ENCODE data around the gene B4GALNT2. TPM values are rescaled to one million over a fixed set of nuclear protein-coding genes. Genes with fewer than 3 reads are reported as not detected.
A peak's percentile ranks its signal among the peaks of the same experiment; 100 is the strongest.

B4GALNT2 gene
- total and polyA plus RNA-seq, 2 donors (not counting 1 experiment from before 2014, with no cell fraction given), result under 0.01 to 0.01 TPM

DNA sequence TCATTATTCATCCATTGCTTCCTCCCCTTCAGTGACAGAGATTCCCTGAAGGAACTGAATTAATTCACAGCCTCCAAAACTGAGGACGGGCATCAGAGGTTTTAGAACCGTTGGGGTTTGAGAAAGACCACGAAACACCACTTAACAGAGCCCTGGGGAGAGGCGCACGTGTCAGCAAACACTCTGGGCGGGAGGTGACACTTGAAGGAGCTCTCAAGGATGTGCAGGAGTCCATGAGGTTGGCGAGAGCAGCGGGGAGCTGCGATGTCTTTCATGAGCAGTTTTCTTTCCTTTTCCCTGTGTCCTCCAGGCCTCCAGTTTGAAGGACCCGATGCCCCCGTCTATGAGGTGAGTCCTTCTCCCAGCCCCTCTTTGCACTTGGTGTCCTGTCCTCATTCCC is 23.7 kb downstream of the B4GALNT2 start:
- Histone ChIP-seq H3K27me3 (ENCODE audit: control insufficient read depth, insufficient read depth, low read length) (peaks cover 2% of the 10 kb centered on the region), H3K4me1 (ENCODE audit: control insufficient read depth, extremely low read depth, insufficient read depth, low read length) (peaks cover 2% of the 10 kb centered on the region), H3K27ac (ENCODE audit: insufficient read depth, low read length) (no peak overlapping the region), H2AFZ (ENCODE audit: low read length) (no peak overlapping the region), H3K79me2 (ENCODE audit: control insufficient read depth, insufficient read depth, low read length) (no peaks in the 10 kb centered on the region), H3K9me3 (ENCODE audit: control insufficient read depth, insufficient read depth, low read depth, low read length) (no peaks in the 10 kb centered on the region), H4K20me1 (ENCODE audit: control insufficient read depth, extremely low read depth, insufficient read depth, low read length) (no peaks in the 10 kb centered on the region), H3K4me2 (ENCODE audit: extremely low read depth, insufficient read depth, low read length) (no peak overlapping the region), H3K9ac (ENCODE audit: insufficient read depth, low read length) (no peak overlapping the region), H3K36me3 (ENCODE audit: control insufficient read depth, insufficient read depth, low read length) (no peaks in the 10 kb centered on the region), H3K4me3 (replicated peaks in 1 of 4; ENCODE audit: control extremely low read depth in 1 of 4, insufficient read depth in 1 of 4, low read depth in 3 of 4, low read length in 4 of 4) (no peak overlapping the region)
- DNase-seq (ENCODE audit: low read depth in 2 of 2), result no peak
- no peak for TF ChIP-seq EZH2 (IDR thresholded peaks at IDR 0.05; ENCODE audit: low read length, missing control alignments)
- TF ChIP-seq, protein P1, sequence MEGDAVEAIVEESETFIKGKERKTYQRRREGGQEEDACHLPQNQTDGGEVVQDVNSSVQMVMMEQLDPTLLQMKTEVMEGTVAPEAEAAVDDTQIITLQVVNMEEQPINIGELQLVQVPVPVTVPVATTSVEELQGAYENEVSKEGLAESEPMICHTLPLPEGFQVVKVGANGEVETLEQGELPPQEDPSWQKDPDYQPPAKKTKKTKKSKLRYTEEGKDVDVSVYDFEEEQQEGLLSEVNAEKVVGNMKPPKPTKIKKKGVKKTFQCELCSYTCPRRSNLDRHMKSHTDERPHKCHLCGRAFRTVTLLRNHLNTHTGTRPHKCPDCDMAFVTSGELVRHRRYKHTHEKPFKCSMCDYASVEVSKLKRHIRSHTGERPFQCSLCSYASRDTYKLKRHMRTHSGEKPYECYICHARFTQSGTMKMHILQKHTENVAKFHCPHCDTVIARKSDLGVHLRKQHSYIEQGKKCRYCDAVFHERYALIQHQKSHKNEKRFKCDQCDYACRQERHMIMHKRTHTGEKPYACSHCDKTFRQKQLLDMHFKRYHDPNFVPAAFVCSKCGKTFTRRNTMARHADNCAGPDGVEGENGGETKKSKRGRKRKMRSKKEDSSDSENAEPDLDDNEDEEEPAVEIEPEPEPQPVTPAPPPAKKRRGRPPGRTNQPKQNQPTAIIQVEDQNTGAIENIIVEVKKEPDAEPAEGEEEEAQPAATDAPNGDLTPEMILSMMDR (conservative IDR thresholded peaks at IDR 0.05 in 1 of 2, IDR thresholded peaks at IDR 0.05 in 1 of 2; ENCODE audit: low read depth in 1 of 2, low read length in 2 of 2), result no peak

DNA sequence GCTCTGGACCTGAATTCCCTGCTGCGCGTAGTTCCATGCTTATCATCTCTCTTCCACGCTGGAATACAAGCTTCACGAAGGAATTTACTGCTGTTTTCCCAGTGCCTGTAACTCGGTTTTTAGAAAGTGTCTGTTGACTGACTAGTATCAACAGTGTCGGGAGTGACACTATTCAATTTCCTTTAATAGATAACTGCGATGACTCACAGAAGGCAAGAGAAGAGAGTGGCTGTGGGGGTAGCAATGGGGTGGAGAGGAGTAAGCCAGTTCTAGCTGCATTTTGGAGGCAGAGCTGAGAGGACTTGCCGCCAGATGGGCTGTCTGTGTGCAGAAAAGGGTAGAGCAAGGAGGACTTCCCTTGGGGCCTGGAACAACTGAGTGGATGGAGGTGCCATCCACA is 25.2 kb downstream of the B4GALNT2 start:
- H3K4me2 ChIP-seq (ENCODE audit: extremely low read depth, insufficient read depth, low read length), result peak overlapping the region; percentile 27
- peaks cover 2% of the 10 kb centered on the region for H3K4me1 ChIP-seq (ENCODE audit: control insufficient read depth, extremely low read depth, insufficient read depth, low read length)
- no peaks in the 10 kb centered on the region for H4K20me1 ChIP-seq (ENCODE audit: control insufficient read depth, extremely low read depth, insufficient read depth, low read length)
- H3K9me3 ChIP-seq (ENCODE audit: control insufficient read depth, insufficient read depth, low read depth, low read length), result no peaks in the 10 kb centered on the region
- H3K27ac ChIP-seq (ENCODE audit: insufficient read depth, low read length), result no peak overlapping the region
- no peak overlapping the region for H3K9ac ChIP-seq (ENCODE audit: insufficient read depth, low read length)
- TF ChIP-seq, protein P1 (conservative IDR thresholded peaks at IDR 0.05 in 1 of 2, IDR thresholded peaks at IDR 0.05 in 1 of 2; ENCODE audit: low read depth in 1 of 2, low read length in 2 of 2), result no peak
- no peak for TF ChIP-seq EZH2 (IDR thresholded peaks at IDR 0.05; ENCODE audit: low read length, missing control alignments)
- DNase-seq (ENCODE audit: low read depth in 2 of 2), result no peak
- H2AFZ ChIP-seq (ENCODE audit: low read length), result no peak overlapping the region
- peaks cover 2% of the 10 kb centered on the region for H3K27me3 ChIP-seq (ENCODE audit: control insufficient read depth, insufficient read depth, low read length)
- H3K4me3 ChIP-seq (replicated peaks in 1 of 4; ENCODE audit: control extremely low read depth in 1 of 4, insufficient read depth in 1 of 4, low read depth in 3 of 4, low read length in 4 of 4), result no peak overlapping the region
- no peaks in the 10 kb centered on the region for H3K36me3 ChIP-seq (ENCODE audit: control insufficient read depth, insufficient read depth, low read length)
- no peaks in the 10 kb centered on the region for H3K79me2 ChIP-seq (ENCODE audit: control insufficient read depth, insufficient read depth, low read length)

DNA sequence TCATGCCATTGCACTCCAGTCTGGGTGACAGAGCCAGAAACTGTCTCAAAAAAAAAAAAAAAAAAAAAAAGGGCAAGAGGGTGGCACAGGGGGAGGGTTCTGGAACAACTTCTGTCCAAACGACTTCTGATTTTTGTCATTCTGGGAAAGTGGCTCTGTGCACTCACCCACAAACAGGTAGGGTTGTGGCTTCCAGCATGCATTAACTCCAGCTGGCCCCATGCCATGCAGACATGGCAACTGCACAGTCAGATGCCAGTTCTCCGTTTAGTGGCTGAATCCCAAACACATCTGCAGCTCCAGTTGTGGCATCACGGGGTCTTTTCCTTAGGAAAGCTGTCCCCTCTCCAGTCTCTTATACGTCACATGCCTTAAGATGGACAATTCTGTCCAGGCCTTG is 30.3 kb downstream of the B4GALNT2 start:
- H3K79me2 ChIP-seq (ENCODE audit: control insufficient read depth, insufficient read depth, low read length), result no peaks in the 10 kb centered on the region
- H2AFZ ChIP-seq (ENCODE audit: low read length), result no peak overlapping the region
- DNase-seq (ENCODE audit: low read depth in 2 of 2), result no peak
- no peak overlapping the region for H3K9ac ChIP-seq (ENCODE audit: insufficient read depth, low read length)
- no peaks in the 10 kb centered on the region for H3K36me3 ChIP-seq (ENCODE audit: control insufficient read depth, insufficient read depth, low read length)
- H3K27ac ChIP-seq (ENCODE audit: insufficient read depth, low read length), result no peak overlapping the region
- no peaks in the 10 kb centered on the region for H4K20me1 ChIP-seq (ENCODE audit: control insufficient read depth, extremely low read depth, insufficient read depth, low read length)
- H3K4me2 ChIP-seq (ENCODE audit: extremely low read depth, insufficient read depth, low read length), result no peak overlapping the region
- H3K27me3 ChIP-seq (ENCODE audit: control insufficient read depth, insufficient read depth, low read length), result peaks cover 8% of the 10 kb centered on the region
- H3K4me1 ChIP-seq (ENCODE audit: control insufficient read depth, extremely low read depth, insufficient read depth, low read length), result peaks cover under 1% of the 10 kb centered on the region
- no peaks in the 10 kb centered on the region for H3K9me3 ChIP-seq (ENCODE audit: control insufficient read depth, insufficient read depth, low read depth, low read length)
- no peak for TF ChIP-seq EZH2 (IDR thresholded peaks at IDR 0.05; ENCODE audit: low read length, missing control alignments)
- TF ChIP-seq, protein P1 (conservative IDR thresholded peaks at IDR 0.05 in 1 of 2, IDR thresholded peaks at IDR 0.05 in 1 of 2; ENCODE audit: low read depth in 1 of 2, low read length in 2 of 2), result no peak
- H3K4me3 ChIP-seq (replicated peaks in 1 of 4; ENCODE audit: control extremely low read depth in 1 of 4, insufficient read depth in 1 of 4, low read depth in 3 of 4, low read length in 4 of 4), result no peak overlapping the region

All from fibroblast of lung (primary cell).